K562 (cell line): ENCODE results near the gene UCHL5. TPM values are rescaled to one million over a fixed set of nuclear protein-coding genes. Genes with fewer than 3 reads are reported as not detected.

Source experiments
- ATAC-seq: fragments of 200-7000 bp; cut with Tn5 transposase; 3 replicates; pipeline ENCODE4 v1.9.1; 2020; ENCODE audit warnings: moderate library complexity
- BruUV-seq: library from RNA; stranded (reverse); fragments of 400-500 nt; replicated peaks from 2 replicates; lab custom pipeline; 2021; lab: Mats Ljungman, UMichigan
- CTCF ChIA-PET: fragments of 300-600 bp; formaldehyde crosslinking; extraction: SDS; loops from one replicate; lab custom pipeline; 2021; ENCODE audit warnings: low intra/inter-chr PET ratio; lab: Yijun Ruan, JAX
- POLR2A ChIA-PET: fragments of 300-600, 350-650 bp; sonication (Branson Sonifier 250); formaldehyde crosslinking; extraction: SDS; loops from one replicate; lab custom pipeline; 2021; ENCODE audit warnings: antibody characterized with exemption, inconsistent platforms; lab: Yijun Ruan, JAX
- DNase-seq, 4 experiments: peaks; one replicate each; pipeline versions ENCODE4 v3.0.0 to v3.0.0-alpha.2; 2011 to 2018; ENCODE audit warnings: low spot score in 3 of 4, mixed read lengths in 3 of 4; ENCODE audit errors: extremely low read depth in 1 of 4
- FAIRE-seq: peaks from 2 replicates; lab custom pipeline; 2011; peaks lifted over from hg19 to GRCh38; lab: Jason Lieb, UNC
- H2AFZ ChIP-seq: 2 replicates; pipeline ENCODE4 v1.6.0; 2011; ENCODE audit warnings: low read depth, low read length, control low read depth, inconsistent platforms
- H3K27ac ChIP-seq: fragments of 200-600 bp; 3 replicates; pipeline ENCODE4 v1.8.0; 2011; ENCODE audit warnings: low read depth, mild to moderate bottlenecking, control low read depth, inconsistent platforms, low read length, moderate library complexity, mixed read lengths; ENCODE audit errors: extremely low read depth
- H3K27me3 ChIP-seq, 2 experiments: fragments of 300-600 bp in 1 of 2; 2 replicates in 1 of 2; 3 replicates in 1 of 2; pipeline versions ENCODE4 v1.6.0 to v1.8.0; 2011; ENCODE audit warnings: inconsistent platforms in 2 of 2, low read length in 2 of 2, mild to moderate bottlenecking in 1 of 2, mixed read lengths in 1 of 2, moderate library complexity in 1 of 2; ENCODE audit not compliant: control insufficient read depth in 2 of 2, insufficient read depth in 2 of 2
- H3K36me3 ChIP-seq: fragments of 300-600 bp; 3 replicates; pipeline ENCODE4 v1.8.0; 2011; ENCODE audit warnings: mild to moderate bottlenecking, low read length, inconsistent platforms; ENCODE audit not compliant: control insufficient read depth, insufficient read depth
- H3K4me1 ChIP-seq, 2 experiments: fragments of 200-600 bp in 1 of 2; replicated peaks in 1 of 2; 2 replicates in 1 of 2; 3 replicates in 1 of 2; pipeline versions ENCODE4 v1.5.1 to v1.8.0; 2011; ENCODE audit warnings: inconsistent platforms in 2 of 2, low read length in 2 of 2, mild to moderate bottlenecking in 1 of 2, mixed read lengths in 1 of 2, moderate library complexity in 1 of 2; ENCODE audit not compliant: control insufficient read depth in 2 of 2, insufficient read depth in 2 of 2
- H3K4me2 ChIP-seq: 2 replicates; pipeline ENCODE4 v1.6.1; 2011; ENCODE audit warnings: low read length, control low read depth, inconsistent platforms, mixed read lengths; ENCODE audit not compliant: insufficient read depth
- H3K4me3 ChIP-seq: fragments of 200-600 bp; sonication (generic), shearing (Covaris generic); 2 replicates; pipeline ENCODE4 v1.5.1; 2016; ENCODE audit warnings: control low read depth, inconsistent platforms
- H3K79me2 ChIP-seq: fragments of 200-600 bp; 3 replicates; pipeline ENCODE4 v1.8.0; 2011; ENCODE audit warnings: low read length, inconsistent platforms; ENCODE audit not compliant: control insufficient read depth, insufficient read depth
- H3K9ac ChIP-seq, 2 experiments: 2 replicates each; pipeline versions ENCODE4 v1.6.0 to v1.6.1; 2011; ENCODE audit warnings: low read depth in 2 of 2, low read length in 2 of 2, control low read depth in 1 of 2, inconsistent platforms in 1 of 2, mild to moderate bottlenecking in 1 of 2, mixed read lengths in 1 of 2; ENCODE audit not compliant: insufficient read depth in 1 of 2
- H3K9me1 ChIP-seq: one replicate; pipeline ENCODE4 v1.6.0; 2011; ENCODE audit warnings: inconsistent platforms, mild to moderate bottlenecking, low read length, moderate library complexity; ENCODE audit not compliant: control insufficient read depth, insufficient read depth
- H3K9me3 ChIP-seq: replicated peaks from 2 replicates; pipeline ENCODE4 v1.5.1; 2011; ENCODE audit warnings: low read depth, low read length, inconsistent platforms; ENCODE audit not compliant: control insufficient read depth, insufficient read depth
- H4K20me1 ChIP-seq: replicated peaks from 2 replicates; pipeline ENCODE4 v1.6.1; 2011; ENCODE audit warnings: low read length, inconsistent platforms, mixed read lengths; ENCODE audit not compliant: control insufficient read depth, insufficient read depth
- ASH1L ChIP-seq: fragments of 450-650 bp; IDR thresholded peaks from 2 replicates; pipeline ENCODE4 v1.6.1; 2018; ENCODE audit warnings: borderline replicate concordance, mild to moderate bottlenecking, low read depth; ENCODE audit not compliant: partially characterized antibody
- BRD9 ChIP-seq: fragments of 450-650 bp; IDR thresholded peaks from 2 replicates; pipeline ENCODE4 v1.6.1; 2018; ENCODE audit warnings: low read depth; ENCODE audit not compliant: partially characterized antibody
- CEBPB ChIP-seq: fragments of 450-650 bp; IDR thresholded peaks from 2 replicates; pipeline ENCODE4 v1.6.1; 2016; ENCODE audit warnings: missing genetic modification characterization, missing compliant biosample characterization
- DACH1 ChIP-seq: fragments of 450-650 bp; IDR thresholded peaks from 2 replicates; pipeline ENCODE4 v1.6.1; 2018; ENCODE audit not compliant: partially characterized antibody
- DDX20 ChIP-seq: fragments of 450-650 bp; IDR thresholded peaks from 2 replicates; pipeline ENCODE4 v1.6.1; 2016; ENCODE audit warnings: missing genetic modification characterization, low read depth, mild to moderate bottlenecking, missing compliant biosample characterization, moderate library complexity
- DPF2 ChIP-seq: fragments of 450-650 bp; IDR thresholded peaks from 2 replicates; pipeline ENCODE4 v1.6.1; 2016
- EHMT2 ChIP-seq: fragments of 450-650 bp; IDR thresholded peaks from 2 replicates; pipeline ENCODE4 v1.6.1; 2018; ENCODE audit warnings: antibody characterized with exemption
- HDAC2 ChIP-seq: fragments of 450-650 bp; IDR thresholded peaks from 2 replicates; pipeline ENCODE4 v1.6.1; 2016; ENCODE audit warnings: mild to moderate bottlenecking
- LEF1 ChIP-seq: fragments of 450-650 bp; IDR thresholded peaks from 2 replicates; pipeline ENCODE4 v1.6.1; 2016; ENCODE audit warnings: mild to moderate bottlenecking
- MIER1 ChIP-seq: fragments of 450-650 bp; IDR thresholded peaks from 2 replicates; pipeline ENCODE4 v1.6.1; 2016; ENCODE audit warnings: antibody characterized with exemption, mild to moderate bottlenecking, low read depth
- NBN ChIP-seq: fragments of 450-650 bp; IDR thresholded peaks from 2 replicates; pipeline ENCODE4 v1.6.1; 2016; ENCODE audit warnings: low read depth, mild to moderate bottlenecking
- NR2C2 ChIP-seq, 2 experiments: fragments of 200-800 bp in 1 of 2; sonication (Bioruptor generic) in 1 of 2; sonication (generic) in 1 of 2; formaldehyde crosslinking in 1 of 2; IDR thresholded peaks; 2 replicates each; pipeline versions ENCODE4 v1.6.1 to v1.8.0; 2016 to 2022; ENCODE audit warnings: mild to moderate bottlenecking in 1 of 2, missing compliant biosample characterization in 1 of 2, missing genetic modification characterization in 1 of 2, missing genetic modification reagents in 1 of 2
- SMAD2 ChIP-seq: fragments of 150-350 bp; IDR thresholded peaks from 2 replicates; pipeline ENCODE4 v1.6.1; 2014; ENCODE audit warnings: low read depth, mild to moderate bottlenecking, low read length
- TEAD2 ChIP-seq: fragments of 450-650 bp; IDR thresholded peaks from 2 replicates; pipeline ENCODE4 v1.6.1; 2016; ENCODE audit warnings: missing genetic modification characterization, control low read depth, missing compliant biosample characterization
- U2AF2 ChIP-seq: fragments of 200-400 bp; formaldehyde crosslinking; optimal IDR thresholded peaks from 2 replicates; pipeline ENCODE3; 2017; ENCODE audit warnings: low read depth, mild to moderate bottlenecking, low read length
- ZBTB2 ChIP-seq: fragments of 450-650 bp; IDR thresholded peaks from 2 replicates; pipeline ENCODE4 v1.6.1; 2016; ENCODE audit warnings: antibody characterized with exemption
- WGBS: fragments of 100-300 bp; shearing (Covaris generic); methylation state at CpG from one replicate; pipeline ENCODE4 v1.1.6; 2016; ENCODE audit warnings: low coverage, mixed read lengths; ENCODE audit not compliant: insufficient coverage; ENCODE audit errors: missing lambda C conversion rate; 5-methylcytosine and 5-hydroxymethylcytosine counted together
- in situ Hi-C: fragments of 300-500 bp; cut with MboI; formaldehyde crosslinking; loops from 4 replicates; pipeline ENCODE4 v1.15.0; 2018; ENCODE audit warnings: inconsistent platforms, mixed read lengths
- intact Hi-C: fragments of 100-400 bp; cut with micrococcal nuclease; formaldehyde crosslinking; loops from 2 replicates; pipeline ENCODE4 v1.14.2; 2022
- polyA plus RNA-seq, 8 experiments: library from polyadenylated mRNA; depleted of rRNA in 4 of 8; stranded (reverse) in 5 of 8; unstranded in 3 of 8; fragments of >200 nt; fragmentation: Nextera tagmentation in 2 of 8; fragmentation: Illumina TruSeq in 1 of 8; extraction: Ambion mirVana in 2 of 8; extraction: Trizol in 1 of 8; gene quantifications; 2 replicates each; pipeline versions ENCODE4 v1.2.1 to v1.2.3, GENCODE V29; 2011 to 2014; ENCODE audit warnings: inconsistent platforms in 1 of 8, missing spikeins in 1 of 8
- total RNA-seq, 7 experiments: library from RNA; depleted of rRNA in 6 of 7; stranded (reverse); fragments of >200 nt in 6 of 7; fragmentation: Illumina TruSeq in 2 of 7; extraction: Trizol in 2 of 7; gene quantifications; 2 replicates each; pipeline versions ENCODE4 v1.2.1 to v1.2.3, GENCODE V29; 2011 to 2021; ENCODE audit warnings: low replicate concordance in 1 of 7

Gene UCHL5
- total and polyA plus RNA-seq, 9 of the 15 experiments (the other 6 are each of a cell fraction or from before 2014, with no cell fraction given), result 61.0 to 206 (median 122) TPM

- 44% methylated on average over 3 of the region's 3 CpGs for WGBS
- Histone ChIP-seq H3K4me3 (no peak overlapping the region), H3K9me1 (no peaks in the 10 kb centered on the region), H3K36me3 (0 out of 3 replicates have a peak, but pooled peaks cover under 1% of the 10 kb centered on the region), H2AFZ (no peak overlapping the region), H3K9me3 (no peaks in the 10 kb centered on the region), H3K9ac (no peak overlapping the region), H3K4me1 (peaks cover 27 to 31% of the 10 kb centered on the region in 2 experiments), H4K20me1 (no peaks in the 10 kb centered on the region), H3K4me2 (no peak overlapping the region)
- ATAC-seq, result no peak
- BruUV-seq, result no TSS peak
- DNase-seq, result no peak
- TF ChIP-seq SMAD2, result no peak
- TF ChIP-seq U2AF2, result no peak
- TF ChIP-seq, all 486 proteins: peak for 0
- in situ Hi-C loops, result no loop called here
- FAIRE-seq, result no peak
- POLR2A ChIA-PET, result interaction anchor here (2.6 kb wide), 1 partner anchor 7 kb away, joined by 5 read pairs; no protein-coding TSS in a partner anchor
- Histone ChIP-seq H3K27ac (no peak overlapping the region), H3K79me2 (peaks cover 19% of the 10 kb centered on the region), H3K27me3 (no peaks in the 10 kb centered on the region)
- intact Hi-C loops, result no loop called here
- CTCF ChIA-PET, result no interaction called here
Measured at GRCh38 chr1:193108471-193108870, 49.3 kb upstream of the UCHL5 start.

DNA sequence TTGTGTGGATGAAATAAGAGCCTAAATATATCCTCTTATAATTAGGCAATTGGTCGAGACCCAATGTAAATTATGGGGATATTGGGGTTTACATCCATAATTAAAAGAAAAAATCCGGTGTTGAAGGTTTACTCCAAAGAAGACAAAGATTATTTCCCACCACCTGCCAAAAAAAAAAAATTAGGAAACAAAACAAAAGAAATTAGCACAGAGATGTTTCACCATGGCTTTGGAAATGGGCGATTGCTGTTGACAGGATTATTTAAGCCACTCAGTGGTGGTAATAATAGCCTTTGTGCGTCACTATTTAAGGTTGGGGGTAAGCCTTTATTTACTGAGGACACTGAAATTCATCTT is 46.6 kb upstream of the UCHL5 start:
- FAIRE-seq (no peak), ATAC-seq (no peak), DNase-seq (no peak)
- peaks cover 10 to 18% of the 10 kb centered on the region in 2 experiments; a peak in 4 of 5 replicates for H3K4me1 ChIP-seq
- H4K20me1 ChIP-seq, result no peaks in the 10 kb centered on the region
- H3K27me3 ChIP-seq, result no peaks in the 10 kb centered on the region
- intact Hi-C loops, result loop anchor here (1.0 to 2.0 kb wide), 3 partner anchors 8 to 35 kb away; no protein-coding TSS in a partner anchor
- WGBS, result 16% methylated on average over 4 of the region's 4 CpGs
- peaks cover 40% of the 10 kb centered on the region for H3K79me2 ChIP-seq
- H3K27ac ChIP-seq, result peak overlapping the region; percentile 79
- H3K9ac ChIP-seq, result peak overlapping the region in 1 of 2 experiments; percentile 65; a peak in 3 of 4 replicates
- peaks cover 17% of the 10 kb centered on the region; the same call in 2 of the 3 replicates for H3K36me3 ChIP-seq
- no peaks in the 10 kb centered on the region for H3K9me3 ChIP-seq
- CTCF ChIA-PET, result no interaction called here
- peak overlapping the region; percentile 85 for H2AFZ ChIP-seq
- H3K4me2 ChIP-seq, result peak overlapping the region; percentile 82
- no peaks in the 10 kb centered on the region for H3K9me1 ChIP-seq
- TSS peak; percentile 98 for BruUV-seq
- POLR2A ChIA-PET, result interaction anchor here (0.7 to 4.9 kb wide), 5 partner anchors 8 to 856 kb away, joined by 3 to 26 read pairs (median 9); partner anchors contain the start of genes CDC73, RO60 and UCHL5
- H3K4me3 ChIP-seq, result peak overlapping the region; percentile 73
- in situ Hi-C loops, result no loop called here
- TF ChIP-seq EHMT2 (0 out of 2 replicates have a peak, but pooled peaks have one; percentile 15), DACH1 (peak; percentile 3), CEBPB (peak; percentile 10; the same call in 1 of the 2 replicates), ASH1L (peak; percentile 48), DDX20 (tag) (no peak), LEF1 (0 out of 2 replicates have a peak, but pooled peaks have one; percentile 7), ZBTB2 (peak; percentile 2; the same call in 1 of the 2 replicates), TEAD2 (no peak), NR2C2 (CRISPR knock-in tag; IDR thresholded peaks at IDR 0.05) (no peak), NR2C2 (tag; IDR thresholded peaks at IDR 0.05) (peak; percentile 65; the same call in 1 of the 2 replicates), NBN (0 out of 2 replicates have a peak, but pooled peaks have one; percentile 8), MIER1 (0 out of 2 replicates have a peak, but pooled peaks have one; percentile 22), BRD9 (peak; percentile 13), HDAC2 (0 out of 2 replicates have a peak, but pooled peaks have one; percentile 6), DPF2 (0 out of 2 replicates have a peak, but pooled peaks have one; percentile 32)
